ENCODE results near the gene LGALSL.

LGALSL gene

GRCh38 chr2:64453770-64454385, at the start of gene LGALSL:
Gene LGALSL, plus strand, starts transcription at chr2:64454162. Its CDS starts 384 bp downstream, at chr2:64454546.
- DNase-seq (ENCODE audit: low spot score): peak; percentile 79

- no peak for DNase-seq (ENCODE audit: low spot score)
These were observed 49.2 kb upstream of the LGALSL start for GRCh38 chr2:64404743-64405142.

- DNase-seq (ENCODE audit: low spot score): peak; percentile 64
These were observed 48.2 kb upstream of the LGALSL start for GRCh38 chr2:64405581-64406406.

GRCh38 chr2:64406407-64406774, 47.6 kb upstream of the LGALSL start:
- no peak for DNase-seq (ENCODE audit: low spot score)

GRCh38 chr2:64408031-64408430, 45.9 kb upstream of the LGALSL start:
- no peak for DNase-seq (ENCODE audit: low spot score)

DNA sequence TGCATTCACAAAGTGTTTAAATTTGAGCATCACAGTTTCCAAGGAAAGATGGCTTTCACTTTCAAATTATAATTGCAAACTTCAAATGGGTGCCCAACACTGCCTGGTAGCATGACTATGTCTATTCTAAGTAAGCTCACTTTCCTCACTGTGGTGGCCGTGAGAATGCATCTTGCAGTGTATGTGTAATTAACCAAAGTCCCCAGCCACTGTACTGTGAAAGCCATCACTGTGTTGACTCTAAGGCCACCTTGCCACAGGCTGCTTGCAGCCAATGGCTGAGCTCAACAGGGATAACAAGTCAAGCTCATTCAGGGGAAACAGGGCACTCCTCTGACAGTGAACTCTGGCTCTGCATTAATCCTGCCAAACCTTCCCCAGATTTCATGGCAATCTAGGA, 43.3 kb upstream of the LGALSL start:
- DNase-seq (ENCODE audit: low spot score): no peak

GRCh38 chr2:64412671-64413070, 41.3 kb upstream of the LGALSL start:
- DNase-seq (ENCODE audit: low spot score): no peak

DNA sequence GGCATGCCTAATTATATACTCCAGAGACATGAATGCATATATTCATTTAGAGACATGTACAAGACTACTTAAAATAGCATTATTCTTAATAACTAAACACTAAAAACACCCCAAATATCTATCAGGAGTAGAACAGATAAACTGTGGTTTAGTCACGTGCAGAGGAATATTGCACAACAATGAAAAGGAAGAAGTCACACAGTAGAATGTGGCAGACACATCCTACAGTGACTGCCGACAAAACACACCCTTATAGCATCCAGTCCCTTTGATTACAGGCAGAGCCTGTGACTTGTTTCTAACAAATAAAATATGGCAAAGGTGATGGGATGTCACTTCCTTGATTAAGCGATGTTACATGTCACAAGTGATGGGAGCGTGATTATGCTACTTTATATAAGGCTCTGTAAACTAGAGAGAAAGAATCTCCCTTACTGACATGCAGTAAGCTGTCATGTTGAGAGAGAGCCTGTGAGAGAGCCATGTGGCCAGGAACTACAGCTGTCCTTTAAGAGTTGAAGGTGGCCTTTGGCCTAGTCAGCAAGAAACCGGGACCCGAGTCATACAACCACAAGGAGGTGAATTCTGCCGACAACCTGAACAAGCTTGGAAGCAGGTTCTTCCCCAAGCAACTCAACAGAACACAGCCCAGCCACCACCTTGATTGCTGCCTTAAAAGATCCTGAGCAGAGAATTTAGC, 39.1 kb upstream of the LGALSL start:
- no peak for DNase-seq (ENCODE audit: low spot score)

GRCh38 chr2:64417624-64418023, 36.3 kb upstream of the LGALSL start:
- DNase-seq (ENCODE audit: low spot score): no peak

- DNase-seq (ENCODE audit: low spot score): no peak
These were observed 34.3 kb upstream of the LGALSL start for GRCh38 chr2:64419596-64420165.

- DNase-seq (ENCODE audit: low spot score): no peak
These were observed 33.3 kb upstream of the LGALSL start for GRCh38 chr2:64420677-64421076.

DNA sequence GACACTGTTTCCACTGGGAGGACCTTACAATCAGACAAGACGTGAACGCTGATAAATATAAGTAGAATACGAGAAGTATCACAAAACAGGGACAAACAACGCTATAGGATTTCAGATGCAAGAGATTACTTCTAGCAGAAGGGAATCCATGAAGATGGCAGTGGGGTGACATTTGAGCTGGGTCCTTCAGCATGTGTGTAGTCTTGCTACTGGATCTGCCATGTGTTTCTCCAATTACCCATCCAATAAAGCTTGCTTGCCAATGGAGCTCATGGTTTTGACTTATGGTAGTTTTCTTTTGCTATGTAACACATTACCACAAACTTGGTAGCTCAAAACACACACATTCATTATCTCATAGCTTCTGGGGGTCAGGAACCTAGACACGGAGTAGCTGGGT, 32.8 kb upstream of the LGALSL start:
- no peak for DNase-seq (ENCODE audit: low spot score)

- no peak for DNase-seq (ENCODE audit: low spot score)
These were observed 31.5 kb upstream of the LGALSL start for GRCh38 chr2:64422466-64422865.

DNA sequence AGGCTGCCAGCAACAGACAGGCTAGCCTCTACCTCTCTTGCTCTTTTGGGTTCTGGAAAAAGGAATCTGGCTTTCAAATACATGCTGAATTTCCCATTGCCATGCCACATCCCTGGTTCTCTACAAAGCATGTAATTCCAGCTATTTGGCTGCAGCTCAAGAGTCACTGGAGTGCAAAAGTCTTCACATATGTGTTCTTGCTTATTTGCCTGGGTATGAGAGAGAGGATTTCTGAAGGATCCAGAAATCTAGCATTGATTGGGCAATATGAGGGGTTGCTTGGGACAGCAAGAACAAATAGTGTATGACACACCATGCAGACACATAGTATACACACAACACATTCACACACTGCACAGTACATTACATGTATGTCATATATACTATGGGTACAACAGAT, 30.7 kb upstream of the LGALSL start:
- DNase-seq (ENCODE audit: low spot score): peak; percentile 9

DNA sequence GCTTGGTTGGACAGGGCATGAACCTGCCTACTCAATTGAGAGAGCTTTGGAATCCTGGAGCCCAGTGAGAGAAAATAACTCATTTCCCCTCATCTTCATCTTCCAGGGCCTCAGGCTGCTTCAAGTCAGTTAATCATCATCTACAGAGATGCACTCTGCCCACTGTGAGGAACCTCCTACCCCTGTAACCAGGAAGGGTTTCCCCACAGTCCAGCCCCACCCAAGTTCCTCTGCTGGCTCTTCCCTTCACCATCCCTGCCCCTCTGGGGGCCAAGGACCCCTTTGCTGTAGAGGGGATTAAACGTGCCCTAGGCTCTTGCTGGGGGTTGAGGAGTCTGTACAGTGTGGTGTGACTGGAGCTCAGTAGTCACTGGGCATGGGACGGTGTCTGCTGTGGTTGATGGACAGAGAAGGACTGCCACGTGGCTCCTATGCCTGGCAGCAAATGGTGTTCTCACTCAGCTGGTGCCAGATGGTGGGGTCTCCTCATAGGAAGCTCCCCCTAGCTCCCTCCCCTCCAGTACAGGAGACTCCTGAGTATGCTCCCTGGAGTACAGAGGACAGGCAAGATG, 29.5 kb upstream of the LGALSL start:
- DNase-seq (ENCODE audit: low spot score): peak; percentile 9

DNA sequence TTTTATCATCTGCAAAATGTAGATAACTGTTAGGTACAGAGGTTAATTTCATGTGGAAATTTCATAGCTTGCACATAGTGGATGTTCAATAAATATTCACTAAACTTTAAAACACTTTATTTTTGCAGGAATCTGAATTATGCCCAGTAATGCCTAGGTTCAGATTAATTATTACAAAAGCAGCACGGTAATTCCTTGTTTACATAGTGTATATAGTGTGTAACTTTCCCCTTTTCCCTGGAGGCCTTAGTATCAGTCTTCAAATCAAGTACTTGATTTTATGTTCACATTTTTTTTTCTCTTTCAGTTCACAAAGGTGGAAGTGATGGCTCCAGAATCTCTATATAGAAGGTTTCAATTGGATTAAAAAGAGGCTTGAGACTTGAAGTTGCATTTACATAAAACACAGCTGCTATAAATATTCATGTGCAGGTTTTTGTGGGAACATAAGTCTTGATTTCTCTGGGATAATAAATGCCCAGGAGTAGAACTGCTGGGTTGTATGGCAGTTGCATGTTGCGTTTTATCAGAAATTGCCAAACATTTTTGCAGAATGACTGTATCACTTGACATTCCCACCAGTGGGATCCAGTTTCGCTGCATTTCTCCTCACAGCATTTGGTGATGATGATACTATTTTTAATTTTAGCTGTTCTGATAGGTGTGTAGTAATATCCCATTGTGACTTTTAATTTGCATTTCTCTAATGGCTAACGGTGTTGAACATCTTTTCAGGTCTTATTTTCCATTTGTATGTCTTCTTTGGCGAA, 27.6 kb upstream of the LGALSL start:
- DNase-seq (ENCODE audit: low spot score): peak; percentile 40

- DNase-seq (ENCODE audit: low spot score): no peak
These were observed 19.8 kb upstream of the LGALSL start for GRCh38 chr2:64434039-64434657.

DNA sequence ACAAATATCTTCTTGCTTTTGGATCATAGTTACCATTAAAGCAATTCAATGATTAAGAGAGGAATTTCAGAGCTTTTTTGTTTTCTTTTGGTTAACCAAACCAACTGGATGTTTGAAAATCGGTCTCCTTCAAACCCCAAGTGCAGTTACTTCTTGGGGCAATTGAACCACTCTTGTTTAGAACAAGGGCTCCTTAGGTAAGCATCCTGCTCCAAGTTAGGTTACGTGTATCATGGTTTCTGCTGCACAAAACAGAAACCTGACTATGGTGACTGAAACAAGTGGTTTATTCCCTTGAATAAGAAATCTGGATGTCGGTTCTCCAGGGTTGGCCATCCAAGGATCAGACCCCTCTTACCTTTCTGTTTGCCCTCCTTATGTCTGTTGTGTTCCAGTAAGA, 16.1 kb upstream of the LGALSL start:
- no peak for DNase-seq (ENCODE audit: low spot score)

- DNase-seq (ENCODE audit: low spot score): no peak
These were observed 14.8 kb upstream of the LGALSL start for GRCh38 chr2:64439194-64439593.

- DNase-seq (ENCODE audit: low spot score): no peak
These were observed 13.1 kb upstream of the LGALSL start for GRCh38 chr2:64440843-64441242.

GRCh38 chr2:64442277-64442676, 11.7 kb upstream of the LGALSL start:
- no peak for DNase-seq (ENCODE audit: low spot score)

All from kidney tubule cell (primary cell).